ENCODE measurements around the gene STAT2.
"Not testable (repeated sequence)": the region's sequence is repeated elsewhere in the genome, so short reads cannot be mapped to it uniquely, and the experiment has no call there.

The STAT2 gene

GRCh38 chr12:56362130-56363059 is 2.5 kb upstream of the STAT2 start, which contains the start of gene APOF:
Gene APOF, minus strand, starts transcription at chr12:56362857. Its CDS starts 112 bp downstream, at chr12:56362745.
- DNase-seq (ENCODE audit: low spot score): no peak

- DNase-seq (ENCODE audit: low spot score): no peak
These were observed 1.7 kb upstream of the STAT2 start for GRCh38 chr12:56361487-56362129.

GRCh38 chr12:56358836-56359532 is 923 bp downstream of the STAT2 start:
- no peak for DNase-seq (ENCODE audit: low spot score)

- DNase-seq (ENCODE audit: low spot score): no peak
These were observed 8.6 kb downstream of the STAT2 start for GRCh38 chr12:56351325-56351724.

GRCh38 chr12:56350662-56351061 is 9.2 kb downstream of the STAT2 start:
- DNase-seq (ENCODE audit: low spot score): no peak

GRCh38 chr12:56348776-56349175 is 11.1 kb downstream of the STAT2 start:
- no peak for DNase-seq (ENCODE audit: low spot score)

GRCh38 chr12:56347255-56347654 is 12.7 kb downstream of the STAT2 start:
- not testable (repeated sequence) for DNase-seq (ENCODE audit: low spot score)

- DNase-seq (ENCODE audit: low spot score): no peak
These were observed 13.2 kb downstream of the STAT2 start for GRCh38 chr12:56346675-56347074.

GRCh38 chr12:56342290-56342689 is 17.6 kb downstream of the STAT2 start:
- DNase-seq (ENCODE audit: low spot score): not testable (repeated sequence)

- DNase-seq (ENCODE audit: low spot score): no peak
These were observed 18.3 kb downstream of the STAT2 start for GRCh38 chr12:56341616-56342015.

- DNase-seq (ENCODE audit: low spot score): no peak
These were observed 20.8 kb downstream of the STAT2 start for GRCh38 chr12:56339158-56339422.

GRCh38 chr12:56338308-56339157 is 21.4 kb downstream of the STAT2 start, which contains the start of gene IL23A:
Gene IL23A, plus strand, starts transcription at chr12:56338884. Its CDS starts 161 bp downstream, at chr12:56339045.
- DNase-seq (ENCODE audit: low spot score): no peak

- no peak for DNase-seq (ENCODE audit: low spot score)
These were observed 22.1 kb downstream of the STAT2 start for GRCh38 chr12:56337753-56338251.

- no peak for DNase-seq (ENCODE audit: low spot score)
These were observed 23.3 kb downstream of the STAT2 start for GRCh38 chr12:56336361-56337167.

GRCh38 chr12:56335527-56335926 is 24.4 kb downstream of the STAT2 start:
- DNase-seq (ENCODE audit: low spot score): not testable (repeated sequence)

- DNase-seq (ENCODE audit: low spot score): no peak
These were observed 25.5 kb downstream of the STAT2 start for GRCh38 chr12:56334490-56334793.

- peak; percentile 97 for DNase-seq (ENCODE audit: low spot score)
These were observed 26.0 kb downstream of the STAT2 start, which contains the start of gene PAN2 for GRCh38 chr12:56333679-56334489. Gene PAN2, minus strand, starts transcription at chr12:56334000. Its CDS starts 906 bp downstream, at chr12:56333094.

- DNase-seq (ENCODE audit: low spot score): no peak
These were observed 26.7 kb downstream of the STAT2 start for GRCh38 chr12:56333197-56333678.

- DNase-seq (ENCODE audit: low spot score): no peak
These were observed 27.3 kb downstream of the STAT2 start for GRCh38 chr12:56332512-56333196.
